ENCODE measurements around the gene NUDT2.

- TF ChIP-seq CTCF (conservative IDR thresholded peaks at IDR 0.05 in 1 of 2, IDR thresholded peaks at IDR 0.05 in 1 of 2; ENCODE audit: low read depth in 1 of 2, low read length in 2 of 2) (no peak), EZH2 (IDR thresholded peaks at IDR 0.05; ENCODE audit: low read length, missing control alignments) (no peak)
These were observed 7.9 kb upstream of the NUDT2 start for GRCh38 chr9:34321451-34321850.

All from fibroblast of lung (primary cell).